Breast epithelium (tissue), 4 donors: Measurements from ENCODE around the gene ZAR1L. TPM values are rescaled to one million over a fixed set of nuclear protein-coding genes. Genes with fewer than 3 reads are reported as not detected.

Source experiments
- DNase-seq, 2 donors: peaks; one replicate each; pipeline ENCODE4 v3.0.0-alpha.2; 2019; ENCODE audit warnings: low spot score in 2 of 2
- H3K27ac ChIP-seq, 2 donors: fragments of 200-600 bp; sonication (generic) in 1 of 2; one replicate each; pipeline ENCODE4 v1.5.1; 2016 to 2019; ENCODE audit warnings: mild to moderate bottlenecking in 1 of 2
- H3K27me3 ChIP-seq, 2 donors: fragments of 200-600 bp; sonication (generic) in 1 of 2; one replicate each; pipeline versions ENCODE4 v1.5.1 to v1.6.0; 2017 to 2019; ENCODE audit warnings: control low read depth in 1 of 2, mild to moderate bottlenecking in 1 of 2
- H3K36me3 ChIP-seq: fragments of 200-600 bp; one replicate; pipeline ENCODE4 v1.5.1; 2019
- H3K4me1 ChIP-seq, 2 donors: fragments of 200-600 bp; sonication (generic); one replicate each; pipeline ENCODE4 v1.5.1; 2016 to 2019; ENCODE audit warnings: control low read depth in 1 of 2
- H3K4me3 ChIP-seq, 3 donors: fragments of 200-600 bp; sonication (generic); 1 replicate in 2 of 3; 2 replicates in 1 of 3; pipeline ENCODE4 v1.5.1; 2016 to 2019; ENCODE audit warnings: mild to moderate bottlenecking in 3 of 3, moderate library complexity in 2 of 3
- H3K9me3 ChIP-seq, 2 donors: fragments of 200-600 bp; sonication (generic) in 1 of 2; one replicate each; pipeline ENCODE4 v1.5.1; 2016 to 2019; ENCODE audit warnings: control low read depth in 1 of 2
- POLR2A ChIP-seq: fragments of 450-650 bp; IDR thresholded peaks from one replicate; pipeline ENCODE4 v1.6.1; 2016; ENCODE audit warnings: antibody characterized with exemption, mild to moderate bottlenecking, moderate library complexity
- POLR2AphosphoS5 ChIP-seq, 3 donors: sonication (generic); formaldehyde crosslinking; IDR thresholded peaks; one replicate each; pipeline ENCODE4 v1.6.1; 2017; ENCODE audit warnings: antibody characterized with exemption in 3 of 3
- intact Hi-C: fragments of 100-400 bp; cut with DNase I; formaldehyde crosslinking; loops from one replicate; pipeline ENCODE4 v1.15.1; 2023; ENCODE audit warnings: low total_unique reads
- total RNA-seq, 3 donors: library from RNA; depleted of rRNA; stranded (reverse); fragments of >200 nt; gene quantifications; one replicate each; pipeline ENCODE4 v1.1.0, GENCODE V29; 2016
- TF ChIP-seq, protein P1 (sequence below), 3 donors: fragments of 450-650 bp; IDR thresholded peaks; one replicate each; pipeline ENCODE4 v1.5.1; 2016 to 2017; ENCODE audit warnings: antibody characterized with exemption in 3 of 3, mild to moderate bottlenecking in 3 of 3, moderate library complexity in 3 of 3

Gene ZAR1L
- total RNA-seq, 3 donors from 2014 or later = not detected

DNA sequence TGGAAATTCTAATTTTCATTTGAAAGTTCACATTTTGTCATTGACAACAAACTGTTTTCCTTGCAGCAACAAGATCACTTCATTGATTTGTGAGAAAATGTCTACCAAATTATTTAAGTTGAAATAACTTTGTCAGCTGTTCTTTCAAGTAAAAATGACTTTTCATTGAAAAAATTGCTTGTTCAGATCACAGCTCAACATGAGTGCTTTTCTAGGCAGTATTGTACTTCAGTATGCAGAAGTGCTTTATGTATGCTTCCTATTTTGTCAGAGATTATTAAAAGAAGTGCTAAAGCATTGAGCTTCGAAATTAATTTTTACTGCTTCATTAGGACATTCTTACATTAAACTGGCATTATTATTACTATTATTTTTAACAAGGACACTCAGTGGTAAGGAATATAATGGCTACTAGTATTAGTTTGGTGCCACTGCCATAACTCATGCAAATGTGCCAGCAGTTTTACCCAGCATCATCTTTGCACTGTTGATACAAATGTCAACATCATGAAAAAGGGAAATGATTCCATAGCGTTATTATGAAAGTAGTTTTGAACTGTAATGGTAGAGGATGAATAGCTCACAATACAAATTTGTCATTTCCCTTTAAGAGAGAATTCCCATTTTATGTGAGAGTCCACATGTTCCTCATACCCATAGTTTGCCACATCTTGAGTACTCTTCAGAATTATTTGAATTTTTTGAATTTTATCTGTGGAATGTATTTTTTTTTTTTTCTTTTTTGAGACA lies 2.7 kb upstream of the ZAR1L start:
- H3K36me3 ChIP-seq = no peaks in the 10 kb centered on the region
- H3K9me3 ChIP-seq = no peaks in the 10 kb centered on the region
- no peak for TF ChIP-seq POLR2AphosphoS5 (IDR thresholded peaks at IDR 0.05)
- TF ChIP-seq, protein P1, sequence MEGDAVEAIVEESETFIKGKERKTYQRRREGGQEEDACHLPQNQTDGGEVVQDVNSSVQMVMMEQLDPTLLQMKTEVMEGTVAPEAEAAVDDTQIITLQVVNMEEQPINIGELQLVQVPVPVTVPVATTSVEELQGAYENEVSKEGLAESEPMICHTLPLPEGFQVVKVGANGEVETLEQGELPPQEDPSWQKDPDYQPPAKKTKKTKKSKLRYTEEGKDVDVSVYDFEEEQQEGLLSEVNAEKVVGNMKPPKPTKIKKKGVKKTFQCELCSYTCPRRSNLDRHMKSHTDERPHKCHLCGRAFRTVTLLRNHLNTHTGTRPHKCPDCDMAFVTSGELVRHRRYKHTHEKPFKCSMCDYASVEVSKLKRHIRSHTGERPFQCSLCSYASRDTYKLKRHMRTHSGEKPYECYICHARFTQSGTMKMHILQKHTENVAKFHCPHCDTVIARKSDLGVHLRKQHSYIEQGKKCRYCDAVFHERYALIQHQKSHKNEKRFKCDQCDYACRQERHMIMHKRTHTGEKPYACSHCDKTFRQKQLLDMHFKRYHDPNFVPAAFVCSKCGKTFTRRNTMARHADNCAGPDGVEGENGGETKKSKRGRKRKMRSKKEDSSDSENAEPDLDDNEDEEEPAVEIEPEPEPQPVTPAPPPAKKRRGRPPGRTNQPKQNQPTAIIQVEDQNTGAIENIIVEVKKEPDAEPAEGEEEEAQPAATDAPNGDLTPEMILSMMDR (IDR thresholded peaks at IDR 0.05) = no peak
- TF ChIP-seq POLR2A = no peak
- no peak overlapping the region for H3K27ac ChIP-seq
- no peak for DNase-seq
- intact Hi-C loops = loop anchor here (5.0 kb wide), 1 partner anchor 1369 kb away; no protein-coding TSS in a partner anchor
- no peaks in the 10 kb centered on the region for H3K27me3 ChIP-seq
- no peaks in the 10 kb centered on the region for H3K4me1 ChIP-seq
- no peak overlapping the region for H3K4me3 ChIP-seq

DNA sequence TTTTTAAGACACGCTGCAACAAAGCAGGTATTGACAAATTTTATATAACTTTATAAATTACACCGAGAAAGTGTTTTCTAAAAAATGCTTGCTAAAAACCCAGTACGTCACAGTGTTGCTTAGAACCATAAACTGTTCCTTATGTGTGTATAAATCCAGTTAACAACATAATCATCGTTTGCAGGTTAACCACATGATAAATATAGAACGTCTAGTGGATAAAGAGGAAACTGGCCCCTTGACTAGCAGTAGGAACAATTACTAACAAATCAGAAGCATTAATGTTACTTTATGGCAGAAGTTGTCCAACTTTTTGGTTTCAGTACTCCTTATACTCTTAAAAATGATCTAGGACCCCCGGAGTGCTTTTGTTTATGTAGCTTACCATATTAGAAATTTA lies 1.3 kb upstream of the ZAR1L start:
- no peaks in the 10 kb centered on the region for H3K27me3 ChIP-seq
- H3K9me3 ChIP-seq = no peaks in the 10 kb centered on the region
- no peaks in the 10 kb centered on the region for H3K4me1 ChIP-seq
- intact Hi-C loops = loop anchor here (5.0 kb wide), 1 partner anchor 1371 kb away; no protein-coding TSS in a partner anchor
- no peak overlapping the region for H3K27ac ChIP-seq
- no peak for DNase-seq
- H3K4me3 ChIP-seq = peak overlapping the region; percentile 59 to 79 (median 73)
- TF ChIP-seq POLR2AphosphoS5 (IDR thresholded peaks at IDR 0.05) (no peak), POLR2A (no peak)
- TF ChIP-seq, protein P1 (IDR thresholded peaks at IDR 0.05) = no peak
- H3K36me3 ChIP-seq = no peaks in the 10 kb centered on the region

GRCh38 chr13:32316028-32316339 lies 821 bp upstream of the ZAR1L start:
- DNase-seq = no peak
- H3K27ac ChIP-seq = peak overlapping the region; percentile 98 to 99
- intact Hi-C loops = loop anchor here (5.0 kb wide), 1 partner anchor 1371 kb away; no protein-coding TSS in a partner anchor
- TF ChIP-seq POLR2A (no peak), POLR2AphosphoS5 (IDR thresholded peaks at IDR 0.05) (no peak)
- TF ChIP-seq, protein P1 (IDR thresholded peaks at IDR 0.05) = no peak
- H3K9me3 ChIP-seq = no peaks in the 10 kb centered on the region
- H3K36me3 ChIP-seq = no peaks in the 10 kb centered on the region
- peak overlapping the region; percentile 59 to 79 (median 73) for H3K4me3 ChIP-seq
- no peaks in the 10 kb centered on the region for H3K4me1 ChIP-seq
- H3K27me3 ChIP-seq = no peaks in the 10 kb centered on the region

DNA sequence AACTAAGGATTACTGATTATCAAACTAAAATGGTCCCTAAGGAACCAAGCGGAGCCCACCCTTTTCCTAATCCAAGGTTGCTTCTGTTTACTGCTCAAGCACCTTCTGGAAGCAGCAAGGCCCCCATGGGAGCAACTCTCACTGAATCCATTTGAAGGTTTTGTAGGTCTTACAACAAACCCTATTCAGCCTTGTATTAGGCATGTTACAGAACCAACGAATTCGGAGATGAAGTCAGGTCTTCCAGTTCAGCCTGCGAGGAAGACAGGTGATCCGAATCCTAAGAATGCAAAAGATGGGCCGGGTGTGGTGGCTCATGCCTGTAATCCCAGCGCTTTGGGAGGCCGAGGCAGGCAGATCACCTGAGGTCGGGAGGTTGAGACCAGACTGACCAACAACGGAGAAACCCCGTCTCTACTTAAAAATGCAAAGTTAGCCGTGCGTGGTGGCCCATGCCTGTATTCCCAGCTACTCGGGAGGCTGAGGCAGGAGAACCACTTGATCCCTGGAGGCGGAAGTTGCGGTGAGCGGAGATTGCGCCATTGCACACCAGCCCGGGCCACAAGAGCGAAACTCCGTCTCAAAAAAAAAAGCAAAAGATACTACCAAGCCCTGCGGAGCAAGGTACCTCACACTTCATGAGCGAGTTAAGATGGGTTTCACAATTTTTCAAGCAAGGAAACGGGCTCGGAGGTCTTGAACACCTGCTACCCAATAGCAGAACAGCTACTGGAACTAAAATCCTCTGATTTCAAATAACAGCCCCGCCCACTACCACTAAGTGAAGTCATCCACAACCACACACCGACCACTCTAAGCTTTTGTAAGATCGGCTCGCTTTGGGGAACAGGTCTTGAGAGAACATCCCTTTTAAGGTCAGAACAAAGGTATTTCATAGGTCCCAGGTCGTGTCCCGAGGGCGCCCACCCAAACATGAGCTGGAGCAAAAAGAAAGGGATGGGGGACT lies 609 bp downstream of the ZAR1L start:
- no peak for TF ChIP-seq POLR2AphosphoS5 (IDR thresholded peaks at IDR 0.05)
- TF ChIP-seq POLR2A = no peak
- TF ChIP-seq, protein P1 (IDR thresholded peaks at IDR 0.05) = no peak
- intact Hi-C loops = loop anchor here (5.0 kb wide), 1 partner anchor 1373 kb away; no protein-coding TSS in a partner anchor
- H3K27me3 ChIP-seq = no peaks in the 10 kb centered on the region
- no peaks in the 10 kb centered on the region for H3K9me3 ChIP-seq
- no peaks in the 10 kb centered on the region for H3K4me1 ChIP-seq
- peak overlapping the region; percentile 98 to 99 for H3K27ac ChIP-seq
- peak in 1 of 2 donors; percentile 40 for DNase-seq
- H3K4me3 ChIP-seq = peak overlapping the region; percentile 59 to 79 (median 73)
- H3K36me3 ChIP-seq = no peaks in the 10 kb centered on the region
